Smooth muscle cell (in vitro differentiated cells): Measurements from ENCODE around the gene CYP24A1. TPM values are rescaled to one million over a fixed set of nuclear protein-coding genes. Genes with fewer than 3 reads are reported as not detected.
"Not testable (repeated sequence)": the region's sequence is repeated elsewhere in the genome, so short reads cannot be mapped to it uniquely, and the experiment has no call there.

Experiments
- DNase-seq: peaks from one replicate; lab custom pipeline; 2025; ENCODE audit not compliant: unreplicated experiment; lab: John Stamatoyannopoulos, UW
- H2AFZ ChIP-seq: fragments of 200-600 bp; sonication (generic); 2 replicates; pipeline ENCODE4 v1.6.0; 2016; ENCODE audit warnings: antibody characterized with exemption, low read depth, mild to moderate bottlenecking
- H3F3A ChIP-seq: fragments of 200-600 bp; sonication (generic); 2 replicates; pipeline ENCODE4 v1.6.0; 2017; ENCODE audit warnings: antibody characterized with exemption, low read depth
- H3K27ac ChIP-seq: fragments of 200-600 bp; sonication (generic); 2 replicates; pipeline ENCODE4 v1.5.1; 2016; ENCODE audit warnings: low read depth, mild to moderate bottlenecking
- H3K27me3 ChIP-seq: fragments of 200-600 bp; sonication (generic); 2 replicates; pipeline ENCODE4 v1.6.1; 2016; ENCODE audit warnings: low read depth, mild to moderate bottlenecking
- H3K36me3 ChIP-seq: fragments of 200-600 bp; sonication (generic); 2 replicates; pipeline ENCODE4 v1.5.1; 2016; ENCODE audit warnings: low read depth
- H3K4me1 ChIP-seq: fragments of 200-600 bp; sonication (generic); 2 replicates; pipeline ENCODE4 v1.5.1; 2016; ENCODE audit warnings: low read depth
- H3K4me2 ChIP-seq: fragments of 200-600 bp; sonication (generic); 2 replicates; pipeline ENCODE4 v1.6.0; 2016; ENCODE audit warnings: mild to moderate bottlenecking
- H3K4me3 ChIP-seq: fragments of 200-600 bp; sonication (generic); 2 replicates; pipeline ENCODE4 v1.5.1; 2016; ENCODE audit warnings: mild to moderate bottlenecking
- H3K79me2 ChIP-seq: fragments of 200-600 bp; sonication (generic); 2 replicates; pipeline ENCODE4 v1.6.0; 2016; ENCODE audit warnings: low read depth, mild to moderate bottlenecking
- H3K9ac ChIP-seq: fragments of 200-600 bp; sonication (generic); 2 replicates; pipeline ENCODE4 v1.6.0; 2016; ENCODE audit warnings: low read depth
- H3K9me3 ChIP-seq: fragments of 200-600 bp; sonication (generic); replicated peaks from 2 replicates; pipeline ENCODE4 v1.5.1; 2016; ENCODE audit warnings: low read depth
- H4K20me1 ChIP-seq: fragments of 200-600 bp; sonication (generic); 2 replicates; pipeline ENCODE4 v1.6.0; 2016; ENCODE audit warnings: low read depth
- WGBS: methylation state at CpG from one replicate; pipeline ENCODE4 v1.1.7; 2016; ENCODE audit warnings: low lambda C conversion rate; 5-methylcytosine and 5-hydroxymethylcytosine counted together
- polyA plus RNA-seq: library from polyadenylated mRNA; unstranded; fragments of >200 nt; fragmentation: Nextera tagmentation; extraction: Ambion mirVana; gene quantifications from 2 replicates; pipeline ENCODE4 v1.2.1, GENCODE V29; 2016
- total RNA-seq: library from RNA; depleted of rRNA; stranded (reverse); fragments of >200 nt; gene quantifications from 2 replicates; pipeline ENCODE4 v1.2.3, GENCODE V29; 2014
- TF ChIP-seq, protein P1 (sequence below): fragments of 200-600 bp; sonication (generic); IDR thresholded peaks from 2 replicates; pipeline ENCODE4 v1.5.1; 2017; ENCODE audit warnings: borderline replicate concordance, mild to moderate bottlenecking, antibody characterized with exemption; ENCODE audit not compliant: insufficient read depth, poor library complexity, severe bottlenecking

Gene CYP24A1
- total and polyA plus RNA-seq, 2 experiments from 2014 or later, result 0.70 to 18.0 TPM

DNA sequence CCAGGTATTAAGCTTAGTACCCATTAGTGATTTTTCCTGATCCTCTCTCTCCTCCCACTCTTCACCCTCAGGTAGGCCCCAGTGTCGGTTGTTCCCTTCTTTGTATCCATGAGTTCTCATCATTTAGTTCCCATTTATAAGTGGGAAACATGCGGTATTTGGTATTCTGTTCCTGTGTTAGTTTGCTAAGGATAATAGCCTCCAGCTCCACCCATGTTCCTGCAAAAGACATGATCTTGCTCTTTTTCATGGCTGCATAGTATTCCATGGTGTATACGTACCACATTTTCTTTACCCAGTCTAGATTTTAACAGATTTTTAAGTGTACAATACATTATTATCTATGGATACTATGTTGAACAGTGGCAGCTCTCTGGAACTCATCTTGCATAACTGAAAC, 44.4 kb downstream of the CYP24A1 start:
- Histone ChIP-seq H4K20me1 (no peaks in the 10 kb centered on the region), H3K9ac (no peak overlapping the region), H3K4me3 (no peak overlapping the region), H3K4me2 (no peak overlapping the region), H3K9me3 (no peaks in the 10 kb centered on the region), H3K27me3 (no peaks in the 10 kb centered on the region), H3K36me3 (no peaks in the 10 kb centered on the region), H3F3A (peaks cover 21% of the 10 kb centered on the region), H3K4me1 (peaks cover 20% of the 10 kb centered on the region), H3K79me2 (no peaks in the 10 kb centered on the region), H2AFZ (no peak overlapping the region), H3K27ac (no peak overlapping the region)
- no peak for DNase-seq
- TF ChIP-seq, protein P1, sequence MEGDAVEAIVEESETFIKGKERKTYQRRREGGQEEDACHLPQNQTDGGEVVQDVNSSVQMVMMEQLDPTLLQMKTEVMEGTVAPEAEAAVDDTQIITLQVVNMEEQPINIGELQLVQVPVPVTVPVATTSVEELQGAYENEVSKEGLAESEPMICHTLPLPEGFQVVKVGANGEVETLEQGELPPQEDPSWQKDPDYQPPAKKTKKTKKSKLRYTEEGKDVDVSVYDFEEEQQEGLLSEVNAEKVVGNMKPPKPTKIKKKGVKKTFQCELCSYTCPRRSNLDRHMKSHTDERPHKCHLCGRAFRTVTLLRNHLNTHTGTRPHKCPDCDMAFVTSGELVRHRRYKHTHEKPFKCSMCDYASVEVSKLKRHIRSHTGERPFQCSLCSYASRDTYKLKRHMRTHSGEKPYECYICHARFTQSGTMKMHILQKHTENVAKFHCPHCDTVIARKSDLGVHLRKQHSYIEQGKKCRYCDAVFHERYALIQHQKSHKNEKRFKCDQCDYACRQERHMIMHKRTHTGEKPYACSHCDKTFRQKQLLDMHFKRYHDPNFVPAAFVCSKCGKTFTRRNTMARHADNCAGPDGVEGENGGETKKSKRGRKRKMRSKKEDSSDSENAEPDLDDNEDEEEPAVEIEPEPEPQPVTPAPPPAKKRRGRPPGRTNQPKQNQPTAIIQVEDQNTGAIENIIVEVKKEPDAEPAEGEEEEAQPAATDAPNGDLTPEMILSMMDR, result no peak
- WGBS, result 98% methylated on average over 3 of the region's 3 CpGs

DNA sequence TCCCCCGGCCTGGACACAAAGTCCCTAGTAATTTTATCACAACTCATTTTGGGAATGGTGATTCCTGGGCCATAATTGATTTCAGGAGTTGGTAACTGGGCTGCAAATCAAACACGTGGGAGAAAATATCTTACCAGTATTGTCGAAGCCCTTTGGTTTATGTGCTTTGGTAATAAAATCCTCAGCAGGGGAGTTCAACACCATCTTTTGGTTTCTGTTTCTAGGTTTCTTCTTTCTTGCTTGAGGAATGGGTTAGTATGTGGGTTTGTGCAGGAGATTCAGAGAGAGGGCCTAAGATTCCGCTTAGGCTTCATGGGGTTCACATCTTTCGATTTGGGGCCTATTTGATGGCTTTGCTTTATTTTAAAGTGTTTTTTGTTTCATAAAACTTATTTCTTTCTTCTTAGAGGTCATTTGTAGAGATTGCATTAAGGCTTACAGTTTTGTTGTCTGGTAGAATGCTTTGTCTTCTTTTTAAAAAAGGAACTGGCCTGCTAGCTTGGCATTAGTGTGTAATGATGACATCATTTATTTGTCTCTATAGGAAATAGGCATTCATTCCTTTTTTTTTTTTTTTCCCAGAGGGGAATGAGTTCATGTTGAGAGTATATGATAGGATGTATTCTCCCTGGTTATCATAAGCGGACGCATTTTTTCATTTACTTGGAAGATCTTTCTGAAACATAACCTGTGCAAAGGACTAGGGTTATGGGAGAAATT, 45.8 kb downstream of the CYP24A1 start:
- H3K4me1 ChIP-seq, result peaks cover 15% of the 10 kb centered on the region
- peak overlapping the region; percentile 44 for H2AFZ ChIP-seq
- H3K79me2 ChIP-seq, result no peaks in the 10 kb centered on the region
- H4K20me1 ChIP-seq, result no peaks in the 10 kb centered on the region
- H3F3A ChIP-seq, result peaks cover 15% of the 10 kb centered on the region
- H3K36me3 ChIP-seq, result no peaks in the 10 kb centered on the region
- no peak overlapping the region for H3K4me3 ChIP-seq
- H3K27ac ChIP-seq, result peak overlapping the region; percentile 55
- H3K9me3 ChIP-seq, result no peaks in the 10 kb centered on the region
- H3K9ac ChIP-seq, result no peak overlapping the region
- H3K27me3 ChIP-seq, result no peaks in the 10 kb centered on the region
- WGBS, result 75% methylated on average over 7 of the region's 7 CpGs
- DNase-seq, result no peak
- no peak overlapping the region for H3K4me2 ChIP-seq
- TF ChIP-seq, protein P1, result no peak

DNA sequence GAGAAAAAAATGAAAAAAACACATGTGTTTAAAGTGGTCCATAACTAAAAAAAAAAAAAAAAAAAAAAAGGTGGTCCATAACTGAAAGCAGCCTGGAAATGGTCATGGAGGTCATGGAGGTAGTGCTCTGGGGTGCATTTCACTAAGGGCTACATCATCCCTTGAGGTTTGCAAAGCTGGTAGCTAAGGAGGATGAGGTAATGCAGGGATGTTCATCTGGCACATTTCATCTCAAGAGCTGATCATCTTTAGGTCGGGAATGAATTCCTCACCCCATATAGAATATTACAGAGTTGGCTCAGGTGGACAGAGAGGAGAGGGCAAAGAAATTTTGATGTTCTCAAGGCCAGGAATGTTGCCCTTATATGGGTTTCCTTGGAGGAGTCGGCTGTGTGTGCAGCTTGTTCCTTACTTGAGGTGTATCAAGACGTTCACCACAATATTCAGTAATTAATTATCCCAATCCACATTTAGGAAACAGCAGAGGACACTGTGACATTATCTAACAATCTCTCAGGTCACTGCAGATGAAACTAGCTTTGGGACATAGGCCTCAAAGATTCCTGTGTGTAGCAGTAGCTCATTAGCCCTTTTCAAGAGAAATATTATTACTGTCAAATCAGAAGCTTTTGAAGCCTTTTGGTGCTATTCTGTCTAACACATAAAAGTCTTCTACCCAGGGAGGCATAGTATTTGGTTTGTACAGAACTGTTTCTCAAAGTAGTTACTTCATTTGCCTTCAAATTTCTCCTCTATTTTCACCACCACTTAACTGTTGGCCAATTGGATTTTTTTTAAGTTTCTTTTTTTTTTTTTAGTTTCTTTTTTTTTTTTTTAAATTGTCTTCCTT, 46.8 kb downstream of the CYP24A1 start:
- peaks cover 18% of the 10 kb centered on the region for H3F3A ChIP-seq
- no peak overlapping the region for H3K9ac ChIP-seq
- peaks cover 14% of the 10 kb centered on the region for H3K4me1 ChIP-seq
- H3K36me3 ChIP-seq, result no peaks in the 10 kb centered on the region
- H3K79me2 ChIP-seq, result no peaks in the 10 kb centered on the region
- no peaks in the 10 kb centered on the region for H3K9me3 ChIP-seq
- 70% methylated on average over 3 of the region's 3 CpGs for WGBS
- no peaks in the 10 kb centered on the region for H3K27me3 ChIP-seq
- no peak for DNase-seq
- H2AFZ ChIP-seq, result no peak overlapping the region
- H3K4me2 ChIP-seq, result no peak overlapping the region
- no peaks in the 10 kb centered on the region for H4K20me1 ChIP-seq
- TF ChIP-seq, protein P1, result no peak
- peak overlapping the region; percentile 55 for H3K27ac ChIP-seq
- H3K4me3 ChIP-seq, result no peak overlapping the region

DNA sequence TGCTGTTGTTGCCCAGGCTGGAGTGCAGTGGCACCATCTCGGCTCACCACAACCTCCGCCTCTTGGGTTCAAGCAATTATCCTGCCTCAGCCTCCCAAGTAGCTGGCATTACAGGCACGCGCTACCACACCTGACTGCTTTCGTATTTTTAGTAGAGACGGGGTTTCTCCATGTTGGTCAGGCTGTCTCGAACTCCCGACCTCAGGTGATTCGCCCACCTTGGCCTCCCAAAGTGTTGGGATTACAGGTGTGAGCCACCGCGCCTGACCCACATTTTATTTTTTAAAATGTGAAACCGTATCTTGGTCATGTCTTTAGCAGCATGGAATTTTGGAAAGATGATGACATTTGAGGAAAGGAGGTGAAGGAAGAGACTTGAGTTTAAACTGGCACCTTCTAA, 47.5 kb downstream of the CYP24A1 start:
- H3K4me3 ChIP-seq, H3K4me2 ChIP-seq, H3K9ac ChIP-seq, H3K36me3 ChIP-seq, H3K27ac ChIP-seq, H3K27me3 ChIP-seq, DNase-seq, H4K20me1 ChIP-seq, H2AFZ ChIP-seq, H3K9me3 ChIP-seq, H3K79me2 ChIP-seq: not testable (repeated sequence)
- 92% methylated on average over 12 of the region's 12 CpGs for WGBS
- Histone ChIP-seq H3F3A (peaks cover 17% of the 10 kb centered on the region), H3K4me1 (peaks cover 10% of the 10 kb centered on the region)
